Stimulated activated CD8-positive, alpha-beta memory T cell treated with anti-CD3 and anti-CD28 coated beads, Interleukin-4, amount 100 ng/mL, for 1 hour (primary cell): ENCODE data around the gene CYP19A1.

Source experiments
- DNase-seq, 2 donors: peaks; one replicate each; pipeline ENCODE4 v3.0.0-alpha.2; 2020; ENCODE audit warnings: low read depth in 2 of 2, low spot score in 1 of 2

The CYP19A1 gene

GRCh38 chr15:51338496-51338895 lies at the start of gene CYP19A1:
CYP19A1 (minus strand) TSS chr15:51338596; CDS start chr15:51242912, 95,684 bp downstream.
- DNase-seq = no peak

GRCh38 chr15:51387699-51388041 lies 49.3 kb upstream of the CYP19A1 start:
- no peak for DNase-seq

- no peak for DNase-seq
Measured at GRCh38 chr15:51386960-51387698, 48.7 kb upstream of the CYP19A1 start.

GRCh38 chr15:51386486-51386885 lies 48.1 kb upstream of the CYP19A1 start:
- DNase-seq = no peak

- no peak for DNase-seq
Measured at GRCh38 chr15:51386029-51386428, 47.6 kb upstream of the CYP19A1 start.

- DNase-seq = no peak
Measured at GRCh38 chr15:51382787-51383186, 44.4 kb upstream of the CYP19A1 start.

GRCh38 chr15:51380999-51381806 lies 42.8 kb upstream of the CYP19A1 start:
- no peak for DNase-seq

GRCh38 chr15:51379390-51379789 lies 41.0 kb upstream of the CYP19A1 start:
- no peak for DNase-seq

GRCh38 chr15:51378406-51378805 lies 40.0 kb upstream of the CYP19A1 start:
- no peak for DNase-seq

GRCh38 chr15:51377038-51377786 lies 38.8 kb upstream of the CYP19A1 start:
- no peak for DNase-seq

- DNase-seq = no peak
Measured at GRCh38 chr15:51375966-51376640, 37.7 kb upstream of the CYP19A1 start.

GRCh38 chr15:51374131-51374530 lies 35.7 kb upstream of the CYP19A1 start:
- DNase-seq = no peak

- no peak for DNase-seq
Measured at GRCh38 chr15:51371266-51371665, 32.9 kb upstream of the CYP19A1 start.

- no peak for DNase-seq
Measured at GRCh38 chr15:51369451-51369761, 31.0 kb upstream of the CYP19A1 start.

GRCh38 chr15:51368751-51369450 lies 30.5 kb upstream of the CYP19A1 start:
- DNase-seq = no peak

GRCh38 chr15:51368307-51368706 lies 29.9 kb upstream of the CYP19A1 start:
- no peak for DNase-seq

- no peak for DNase-seq
Measured at GRCh38 chr15:51367322-51367976, 29.1 kb upstream of the CYP19A1 start.

- DNase-seq = no peak
Measured at GRCh38 chr15:51366920-51367319, 28.5 kb upstream of the CYP19A1 start.

GRCh38 chr15:51366071-51366470 lies 27.7 kb upstream of the CYP19A1 start:
- DNase-seq = no peak

- no peak for DNase-seq
Measured at GRCh38 chr15:51365417-51365816, 27.0 kb upstream of the CYP19A1 start.
